ENCODE results near the gene SKAP2.
A peak's percentile ranks its signal among the peaks of the same experiment; 100 is the strongest.

Gene SKAP2

DNA sequence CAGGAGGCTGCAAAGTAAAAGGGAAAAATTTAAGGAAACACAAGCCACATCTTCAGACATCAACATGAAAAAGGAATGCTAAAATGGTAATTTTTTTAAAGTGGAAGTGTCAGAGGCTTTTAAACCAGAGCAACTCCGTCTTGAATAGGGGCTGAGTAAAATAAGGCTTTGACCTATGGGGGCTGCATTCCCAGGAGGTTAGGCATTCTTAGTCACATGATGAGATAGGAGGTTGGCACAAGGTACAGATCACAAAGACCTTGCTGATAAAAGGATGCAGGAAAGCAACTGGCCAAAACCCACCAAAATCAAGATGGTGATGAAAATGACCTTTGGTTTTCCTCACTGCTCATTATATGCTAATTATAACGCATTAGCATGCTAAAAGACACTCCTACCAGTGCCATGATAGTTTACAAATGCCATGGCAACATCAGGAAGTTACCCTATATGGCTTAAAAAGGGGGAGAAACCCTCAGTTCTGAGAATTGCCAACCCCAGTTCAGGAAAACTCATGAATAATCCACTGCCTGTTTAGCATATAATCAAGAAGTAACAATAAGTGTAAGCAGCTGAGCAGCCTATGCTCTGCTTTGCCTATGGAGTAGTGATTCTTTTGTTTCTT is 128.3 kb downstream of the SKAP2 start:
- DNase-seq: no peak

- peak; percentile 35 for DNase-seq
These were observed 135.1 kb downstream of the SKAP2 start for GRCh38 chr7:26729150-26729775.

- no peak for DNase-seq
These were observed 138.3 kb downstream of the SKAP2 start for GRCh38 chr7:26726051-26726450.

DNA sequence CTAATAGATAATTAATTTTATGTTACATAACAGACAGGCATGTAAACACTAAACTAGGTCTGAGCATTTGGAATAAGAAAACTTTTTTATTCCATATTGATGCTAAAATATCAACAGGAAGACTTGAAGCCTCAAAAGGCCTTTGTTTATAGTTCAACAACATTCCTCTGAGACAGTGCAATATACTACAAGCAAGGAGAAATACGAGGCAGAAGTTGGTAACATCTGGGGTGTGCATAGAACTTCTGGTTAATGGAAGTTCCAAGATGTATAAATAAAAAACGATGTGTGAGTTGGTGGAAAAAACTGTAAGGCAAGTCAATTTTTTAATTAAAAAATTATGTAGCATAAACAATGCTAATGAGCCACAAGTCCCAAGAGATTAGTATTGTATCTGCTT is 139.6 kb downstream of the SKAP2 start:
- DNase-seq: no peak

DNA sequence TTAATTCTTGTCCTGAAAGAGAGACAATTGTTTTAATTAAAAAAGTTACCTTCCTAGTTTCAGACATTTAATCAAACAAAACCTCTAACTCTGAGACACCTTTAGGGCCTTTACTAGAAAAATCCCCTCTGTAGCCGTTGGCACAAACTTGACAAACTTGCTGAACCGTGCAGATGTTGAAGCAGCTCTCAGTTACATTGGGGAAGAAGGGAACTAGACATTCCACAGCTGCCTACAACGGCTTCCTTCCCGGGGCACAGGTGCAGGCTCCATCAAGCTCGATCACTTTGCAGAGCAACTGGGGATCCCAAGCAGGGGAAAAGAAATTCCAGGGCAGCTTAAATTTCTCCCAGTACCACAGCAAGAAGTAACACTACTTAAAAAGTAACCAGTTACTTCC is 141.3 kb downstream of the SKAP2 start:
- no peak for DNase-seq

DNA sequence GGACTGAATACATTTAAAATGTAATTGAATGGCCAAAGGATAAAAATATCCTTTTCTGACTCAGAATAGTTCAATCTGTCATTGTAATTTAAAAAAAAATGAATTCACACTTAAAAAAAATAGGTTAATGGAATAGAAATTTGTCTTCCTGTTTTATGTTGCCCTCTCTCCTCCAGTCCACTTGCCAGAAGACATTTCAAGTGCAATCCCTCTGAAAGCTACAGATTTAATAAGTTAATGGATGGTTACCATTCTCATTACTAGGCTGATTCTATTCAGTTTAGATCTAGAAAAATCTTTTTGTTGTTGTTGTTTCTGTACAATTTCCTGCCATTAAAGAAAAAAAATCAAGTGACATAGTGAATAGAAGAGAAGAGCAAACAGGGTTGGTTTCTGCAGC is 142.9 kb downstream of the SKAP2 start:
- no peak for DNase-seq

GRCh38 chr7:26718063-26718462 is 146.3 kb downstream of the SKAP2 start:
- no peak for DNase-seq

- DNase-seq: no peak
These were observed 150.0 kb downstream of the SKAP2 start for GRCh38 chr7:26714438-26714837.

GRCh38 chr7:26714006-26714405 is 150.4 kb downstream of the SKAP2 start:
- DNase-seq: no peak

DNA sequence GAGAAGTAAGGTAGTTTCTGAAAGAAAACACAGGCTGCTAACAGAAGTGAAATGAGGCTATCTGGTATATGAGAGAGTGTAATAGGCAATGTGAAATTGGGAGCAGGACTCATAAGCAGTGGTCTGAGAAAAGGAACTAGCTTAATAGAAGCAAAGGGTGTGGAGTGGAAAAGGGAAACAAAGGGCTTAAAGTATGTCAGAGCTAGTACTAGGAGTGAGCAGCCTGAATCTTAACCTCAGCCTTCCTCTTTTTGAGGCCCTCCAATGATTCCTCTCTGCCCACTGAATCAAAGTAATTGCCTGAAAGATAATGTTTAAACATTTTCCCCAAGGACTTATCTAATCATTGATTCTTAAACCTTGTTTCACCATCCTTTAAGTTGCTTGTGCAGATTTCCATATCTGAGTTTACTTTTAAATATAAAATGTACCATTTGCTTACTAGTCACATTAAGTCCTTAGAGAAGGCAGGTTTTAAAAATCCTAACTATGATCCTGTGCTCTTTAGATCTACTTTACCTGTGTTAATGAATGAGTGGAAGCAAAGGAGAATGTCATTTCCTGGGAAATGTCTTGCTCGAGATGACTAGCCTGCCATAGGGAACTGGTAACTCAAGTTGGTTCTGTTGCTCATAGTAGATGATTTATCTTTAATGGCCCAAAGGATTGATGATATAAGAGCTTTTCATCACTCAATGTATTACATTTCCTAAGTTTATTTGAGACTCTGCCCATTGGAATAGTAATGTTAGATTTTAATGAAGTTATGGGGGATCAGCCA is 155.0 kb downstream of the SKAP2 start:
- peak; percentile 65 for DNase-seq

DNA sequence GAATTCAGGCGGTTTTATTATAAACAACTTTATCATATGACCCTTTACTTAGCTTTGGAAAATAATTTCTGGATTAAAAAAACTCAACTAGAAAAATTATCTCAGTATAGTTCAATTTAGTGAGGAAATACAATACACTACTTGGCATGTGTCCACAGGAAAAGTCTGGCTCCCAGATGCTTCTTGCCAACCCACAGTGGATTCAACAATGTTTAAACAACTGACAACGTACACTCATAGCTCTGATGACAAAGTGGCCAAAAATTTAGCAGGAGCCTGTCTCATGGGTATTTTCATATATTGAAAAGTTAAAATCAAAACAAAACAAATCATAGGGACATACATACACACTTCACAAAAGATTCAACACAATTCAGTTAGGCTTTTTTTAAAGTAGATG is 158.8 kb downstream of the SKAP2 start:
- no peak for DNase-seq

- no peak for DNase-seq
These were observed 159.6 kb downstream of the SKAP2 start for GRCh38 chr7:26704786-26705185.

DNA sequence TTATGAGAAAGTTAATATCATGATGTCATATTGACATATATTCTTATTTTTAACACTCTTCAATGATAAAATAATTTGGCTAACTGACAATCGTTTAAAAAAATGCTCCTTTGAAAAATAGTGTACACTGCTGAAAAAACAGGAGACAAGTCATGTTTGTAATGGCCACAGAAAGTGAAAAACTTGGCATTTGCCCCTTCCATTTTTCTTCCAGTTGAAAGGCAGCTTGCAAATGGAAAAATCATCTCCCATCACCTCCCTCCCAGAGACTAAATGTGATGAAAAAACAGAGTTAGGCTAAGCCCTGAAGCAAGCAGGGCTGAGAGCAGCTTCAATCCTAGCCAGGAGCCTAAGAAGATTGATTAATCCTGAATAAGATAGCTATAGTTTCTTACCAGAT is 160.4 kb downstream of the SKAP2 start:
- DNase-seq: no peak

DNA sequence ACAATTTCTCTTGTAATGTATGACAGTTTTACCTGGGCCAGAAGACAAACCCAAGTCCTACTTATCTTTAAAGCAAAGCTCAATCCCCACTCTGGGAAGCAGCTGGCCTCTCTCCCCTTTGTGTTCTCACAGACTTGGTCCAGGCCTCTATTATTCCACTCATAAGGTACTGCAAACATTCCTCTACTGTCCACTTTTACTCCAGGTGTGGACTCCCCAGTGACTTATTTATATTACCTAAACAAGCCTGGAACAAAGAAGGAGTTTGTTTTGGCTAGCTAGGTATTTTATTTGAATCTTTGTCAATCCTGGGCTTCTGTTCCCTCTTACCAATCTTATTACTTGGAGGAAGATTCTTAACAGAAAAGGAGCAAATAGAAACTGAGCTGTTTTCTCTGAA is 163.5 kb downstream of the SKAP2 start:
- no peak for DNase-seq

- DNase-seq: no peak
These were observed 164.0 kb downstream of the SKAP2 start for GRCh38 chr7:26700386-26700785.

DNA sequence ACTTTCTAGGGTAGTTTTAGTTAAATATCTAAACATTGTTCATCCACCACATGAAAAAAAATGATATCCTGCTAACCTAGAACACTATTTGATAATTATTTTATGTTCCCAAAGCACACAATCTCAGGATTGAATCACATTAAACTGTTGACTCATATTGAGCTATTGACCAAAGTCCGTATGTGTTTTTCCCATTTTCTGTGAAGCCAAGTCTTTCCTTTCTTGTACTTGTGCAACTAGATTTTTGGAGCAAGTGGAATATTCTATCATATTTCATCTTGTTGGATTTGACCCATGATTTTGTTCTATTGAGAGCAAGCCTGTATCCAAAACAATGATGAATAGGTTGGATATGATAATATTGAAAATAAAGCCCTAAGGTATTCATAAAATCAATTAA is 164.6 kb downstream of the SKAP2 start:
- DNase-seq: no peak

- DNase-seq: no peak
These were observed 165.6 kb downstream of the SKAP2 start for GRCh38 chr7:26698806-26699205.

DNA sequence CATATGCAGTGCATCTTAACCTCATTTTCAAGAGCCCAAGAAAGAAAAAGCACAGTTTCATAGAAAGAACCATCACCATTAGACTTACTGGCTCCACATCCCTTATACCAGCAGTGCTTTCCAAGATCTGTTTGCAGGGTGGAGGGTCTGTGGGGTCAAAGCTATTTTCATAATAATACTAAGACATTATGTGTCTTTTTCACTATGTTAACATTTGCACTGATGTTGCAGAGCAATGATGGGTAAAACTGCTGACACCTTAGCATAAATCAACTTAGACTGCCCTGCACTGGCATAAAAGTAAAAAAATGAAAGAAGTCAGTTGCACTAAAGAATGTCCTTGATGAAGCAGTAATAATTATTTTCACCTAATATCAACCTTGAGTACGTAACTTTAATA is 166.2 kb downstream of the SKAP2 start:
- no peak for DNase-seq

DNA sequence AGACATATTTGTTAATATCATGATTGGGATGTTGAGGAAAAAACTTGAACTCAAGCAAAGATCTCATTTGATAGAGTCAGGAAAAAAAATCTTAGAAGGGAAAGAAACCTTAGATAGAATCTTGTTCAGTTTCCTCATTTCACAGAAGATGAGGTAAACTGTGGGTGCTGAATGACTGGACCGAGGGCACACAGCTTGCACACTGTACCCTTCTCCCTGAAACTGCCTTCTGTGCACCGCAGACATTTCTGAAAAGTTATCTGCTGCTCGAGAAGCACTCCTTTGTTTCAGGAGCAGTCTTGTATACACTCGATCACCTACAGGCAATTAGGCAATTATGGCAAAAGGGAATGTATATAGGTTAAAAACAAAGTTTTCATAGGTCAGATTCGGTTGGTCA is 167.4 kb downstream of the SKAP2 start:
- DNase-seq: no peak

DNA sequence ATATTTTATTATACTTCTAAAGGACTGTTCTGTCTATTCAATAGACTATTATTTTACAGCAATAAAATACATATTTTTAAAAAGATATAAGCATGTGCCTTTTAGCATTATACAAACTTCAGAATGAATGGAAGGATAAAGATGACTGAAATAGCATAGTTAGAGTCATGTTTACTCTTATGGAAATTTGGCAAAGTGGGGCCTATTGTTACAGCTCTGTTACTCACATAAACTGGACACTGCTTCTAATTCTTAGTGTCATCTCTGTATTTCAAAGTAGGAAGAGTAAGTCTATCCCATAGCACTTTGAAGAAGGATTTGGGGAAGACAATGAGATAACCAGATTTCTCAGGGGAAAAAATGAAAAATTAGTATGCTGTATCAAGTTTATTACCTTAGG is 168.2 kb downstream of the SKAP2 start:
- DNase-seq: no peak

GRCh38 chr7:26694713-26695112 is 169.7 kb downstream of the SKAP2 start:
- DNase-seq: no peak

- no peak for DNase-seq
These were observed 170.2 kb downstream of the SKAP2 start for GRCh38 chr7:26694141-26694540.

DNA sequence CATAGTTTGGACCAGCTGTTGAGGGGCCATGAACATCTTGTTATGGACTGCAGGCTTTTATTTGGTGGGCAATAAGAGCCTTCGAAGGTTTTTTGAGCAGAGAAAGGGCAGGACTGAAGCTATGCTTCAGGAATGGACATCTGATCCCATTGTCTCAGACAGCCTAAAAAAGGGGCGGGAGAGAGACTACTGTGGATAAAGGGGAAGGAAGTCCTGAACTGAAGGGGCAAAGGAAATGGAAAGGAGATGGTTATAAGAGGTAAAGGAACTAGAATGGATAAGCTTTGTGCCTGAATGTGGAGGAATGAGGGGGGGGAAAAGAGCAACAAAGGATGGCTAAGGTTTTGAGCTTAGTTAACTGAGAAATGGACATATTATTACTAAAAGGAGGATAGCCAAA is 172.5 kb downstream of the SKAP2 start:
- DNase-seq: no peak

GRCh38 chr7:26691406-26691805 is 173.0 kb downstream of the SKAP2 start:
- DNase-seq: no peak
